ENCODE results near the gene PBXIP1. TPM values are rescaled to one million over a fixed set of nuclear protein-coding genes. Genes with fewer than 3 reads are reported as not detected.

The PBXIP1 gene
- total and polyA plus RNA-seq, 2 of the 13 experiments (the other 11 are each of a cell fraction or from before 2014, with no cell fraction given): 16.3 to 31.9 TPM

- no peak for TF ChIP-seq PRMT3 (CRISPR knock-in tag; IDR thresholded peaks at IDR 0.05; ENCODE audit: borderline replicate concordance, low read depth)
- no peak for TF ChIP-seq HMG20B (CRISPR knock-in tag; conservative IDR thresholded peaks at IDR 0.05)
- TF ChIP-seq SIN3A (IDR thresholded peaks at IDR 0.05; ENCODE audit: borderline replicate concordance, low read depth, low read length): peak; percentile 98
- no peak for TF ChIP-seq ZNF260 (CRISPR knock-in tag; IDR thresholded peaks at IDR 0.05; ENCODE audit: borderline replicate concordance, low read depth)
- TF ChIP-seq LCORL (IDR thresholded peaks at IDR 0.05): no peak
- 0 out of 2 replicates have a peak, but pooled peaks have one; percentile 15 for TF ChIP-seq LCORL (CRISPR knock-in tag; IDR thresholded peaks at IDR 0.05)
- no peak for TF ChIP-seq STAT6 (CRISPR knock-in tag; IDR thresholded peaks at IDR 0.05; ENCODE audit: borderline replicate concordance)
- TF ChIP-seq GATAD1 (CRISPR knock-in tag; IDR thresholded peaks at IDR 0.05): peak; percentile 97
- TF ChIP-seq PHF8 (CRISPR knock-in tag; IDR thresholded peaks at IDR 0.05): peak; percentile 71; the same call in 1 of the 2 replicates
- TF ChIP-seq ZNF17 (CRISPR knock-in tag; IDR thresholded peaks at IDR 0.05): no peak
- no peak for TF ChIP-seq ZNF562 (CRISPR knock-in tag; IDR thresholded peaks at IDR 0.05; ENCODE audit: borderline replicate concordance)
- no peak for TF ChIP-seq ZBTB4 (CRISPR knock-in tag; IDR thresholded peaks at IDR 0.05; ENCODE audit: borderline replicate concordance)
- TF ChIP-seq HNRNPLL (IDR thresholded peaks at IDR 0.05; ENCODE audit: low read depth, low read length, poor library complexity, severe bottlenecking): no peak
- TF ChIP-seq RELA (CRISPR knock-in tag; IDR thresholded peaks at IDR 0.05): no peak
- no peak for TF ChIP-seq SMC3 (IDR thresholded peaks at IDR 0.05; ENCODE audit: low read length)
- TF ChIP-seq DPF2 (CRISPR knock-in tag; IDR thresholded peaks at IDR 0.05; ENCODE audit: borderline replicate concordance, low read depth): no peak
- no peak for TF ChIP-seq SRSF9 (IDR thresholded peaks at IDR 0.05; ENCODE audit: borderline replicate concordance, insufficient read depth, low read depth, low read length, poor library complexity, severe bottlenecking)
- no peak for TF ChIP-seq ATF5 (CRISPR knock-in tag; IDR thresholded peaks at IDR 0.05; ENCODE audit: low read depth)
- TF ChIP-seq ZNF501 (CRISPR knock-in tag; IDR thresholded peaks at IDR 0.05): peak; percentile 49; the same call in 1 of the 2 replicates
- TF ChIP-seq ZNF350 (CRISPR knock-in tag; IDR thresholded peaks at IDR 0.05; ENCODE audit: borderline replicate concordance, low read depth): no peak; the same call in 1 of the 2 replicates
Measured at GRCh38 chr1:154974102-154974807, 18.4 kb upstream of the PBXIP1 start, which contains the start of gene CKS1B (continued).
